Activated T-cell treated with anti-CD3 and anti-CD28 coated beads, Interleukin-2, amount 50 U/mL, for 24 hours (primary cell): ENCODE data around the gene LRG1.

Experiments
- DNase-seq: peaks from one replicate; pipeline ENCODE4 v3.0.0-alpha.2; 2020
- H3K27ac Mint-ChIP-seq: 2 replicates; pipeline ENCODE4 v1.8.0; 2020; ENCODE audit warnings: mild to moderate bottlenecking, mixed read lengths
- H3K27me3 Mint-ChIP-seq: 2 replicates; pipeline ENCODE4 v1.8.0; 2020; ENCODE audit warnings: mixed read lengths
- H3K36me3 Mint-ChIP-seq: 2 replicates; pipeline ENCODE4 v1.8.0; 2020; ENCODE audit warnings: low read depth, mixed read lengths
- H3K4me1 Mint-ChIP-seq: 2 replicates; pipeline ENCODE4 v1.8.0; 2020; ENCODE audit warnings: low read depth, mixed read lengths
- H3K4me3 Mint-ChIP-seq: 2 replicates; pipeline ENCODE4 v1.8.0; 2020; ENCODE audit warnings: mild to moderate bottlenecking, moderate library complexity, mixed read lengths
- H3K9me3 Mint-ChIP-seq: 2 replicates; pipeline ENCODE4 v1.8.0; 2020; ENCODE audit warnings: mixed read lengths

The LRG1 gene

DNA sequence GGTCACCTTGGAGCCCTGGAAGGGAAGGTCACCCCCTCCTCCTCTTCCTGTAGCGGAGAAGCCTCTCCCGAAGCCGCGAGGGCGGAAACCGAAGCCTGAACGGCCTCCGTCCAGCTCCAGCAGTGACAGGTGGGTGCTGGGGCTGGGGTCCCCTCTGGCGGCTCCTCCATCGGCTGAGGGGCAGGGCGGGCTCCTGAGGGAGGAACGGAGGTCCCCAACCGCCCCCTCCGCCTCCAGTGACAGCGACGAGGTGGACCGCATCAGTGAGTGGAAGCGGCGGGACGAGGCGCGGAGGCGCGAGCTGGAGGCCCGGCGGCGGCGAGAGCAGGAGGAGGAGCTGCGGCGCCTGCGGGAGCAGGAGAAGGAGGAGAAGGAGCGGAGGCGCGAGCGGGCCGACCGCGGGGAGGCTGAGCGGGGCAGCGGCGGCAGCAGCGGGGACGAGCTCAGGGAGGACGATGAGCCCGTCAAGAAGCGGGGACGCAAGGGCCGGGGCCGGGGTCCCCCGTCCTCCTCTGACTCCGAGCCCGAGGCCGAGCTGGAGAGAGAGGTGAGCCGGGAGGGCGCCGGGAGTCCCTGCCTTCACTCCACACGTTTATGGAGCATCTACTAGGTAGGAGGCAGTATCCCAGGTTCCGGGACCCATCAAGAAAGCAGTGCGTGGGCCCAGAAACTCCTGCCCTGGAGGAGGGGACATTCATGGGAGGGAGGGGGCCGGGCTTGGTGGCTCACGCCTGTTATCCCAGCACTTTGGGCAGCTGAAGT, 45.7 kb downstream of the LRG1 start:
- no peaks in the 10 kb centered on the region for H3K4me1 Mint-ChIP-seq
- H3K27ac Mint-ChIP-seq = no peak overlapping the region
- H3K9me3 Mint-ChIP-seq = no peaks in the 10 kb centered on the region
- no peak overlapping the region for H3K4me3 Mint-ChIP-seq
- DNase-seq = no peak
- H3K36me3 Mint-ChIP-seq = peaks cover 53% of the 10 kb centered on the region
- no peaks in the 10 kb centered on the region for H3K27me3 Mint-ChIP-seq

DNA sequence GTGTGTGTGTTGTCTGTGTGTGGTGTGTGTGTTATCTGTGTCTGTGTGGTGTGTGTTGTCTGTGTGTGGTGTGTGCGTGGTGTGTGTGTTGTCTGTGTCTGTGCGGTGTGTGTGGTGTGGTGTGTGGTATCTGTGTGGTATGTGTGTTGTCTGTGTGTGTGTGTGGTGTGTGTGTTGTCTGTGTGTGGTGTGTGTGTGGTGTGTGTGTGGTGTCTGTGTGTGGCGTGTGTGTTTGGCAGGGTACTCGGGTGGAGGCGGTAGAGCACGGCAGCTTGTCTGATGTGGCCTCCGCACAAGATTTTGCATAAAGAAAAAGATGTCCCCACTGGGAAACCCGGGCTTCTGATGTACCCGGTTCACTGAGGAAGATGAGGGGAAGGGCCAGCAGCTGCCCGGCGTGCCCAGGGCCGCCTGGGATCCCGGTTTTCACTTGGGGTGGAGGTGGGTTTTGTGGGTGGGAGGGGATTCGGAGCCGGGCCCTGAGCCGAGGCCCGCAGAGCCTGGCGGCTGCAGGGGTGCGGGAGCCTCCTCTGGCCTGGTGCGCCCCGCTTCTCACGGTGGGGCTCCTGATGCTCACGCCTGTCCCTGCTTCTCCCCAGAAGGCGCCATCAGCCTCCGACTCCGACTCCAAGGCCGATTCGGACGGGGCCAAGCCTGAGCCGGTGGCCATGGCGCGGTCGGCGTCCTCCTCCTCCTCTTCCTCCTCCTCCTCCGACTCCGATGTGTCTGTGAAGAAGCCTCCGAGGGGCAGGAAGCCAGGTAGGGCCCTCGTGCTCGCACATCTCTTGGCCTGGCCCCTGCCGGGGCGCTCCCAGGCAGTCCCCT, 46.5 kb downstream of the LRG1 start:
- H3K9me3 Mint-ChIP-seq = no peaks in the 10 kb centered on the region
- no peaks in the 10 kb centered on the region for H3K4me1 Mint-ChIP-seq
- no peak overlapping the region for H3K4me3 Mint-ChIP-seq
- DNase-seq = no peak
- H3K27ac Mint-ChIP-seq = no peak overlapping the region
- H3K36me3 Mint-ChIP-seq = peaks cover 53% of the 10 kb centered on the region
- H3K27me3 Mint-ChIP-seq = no peaks in the 10 kb centered on the region

DNA sequence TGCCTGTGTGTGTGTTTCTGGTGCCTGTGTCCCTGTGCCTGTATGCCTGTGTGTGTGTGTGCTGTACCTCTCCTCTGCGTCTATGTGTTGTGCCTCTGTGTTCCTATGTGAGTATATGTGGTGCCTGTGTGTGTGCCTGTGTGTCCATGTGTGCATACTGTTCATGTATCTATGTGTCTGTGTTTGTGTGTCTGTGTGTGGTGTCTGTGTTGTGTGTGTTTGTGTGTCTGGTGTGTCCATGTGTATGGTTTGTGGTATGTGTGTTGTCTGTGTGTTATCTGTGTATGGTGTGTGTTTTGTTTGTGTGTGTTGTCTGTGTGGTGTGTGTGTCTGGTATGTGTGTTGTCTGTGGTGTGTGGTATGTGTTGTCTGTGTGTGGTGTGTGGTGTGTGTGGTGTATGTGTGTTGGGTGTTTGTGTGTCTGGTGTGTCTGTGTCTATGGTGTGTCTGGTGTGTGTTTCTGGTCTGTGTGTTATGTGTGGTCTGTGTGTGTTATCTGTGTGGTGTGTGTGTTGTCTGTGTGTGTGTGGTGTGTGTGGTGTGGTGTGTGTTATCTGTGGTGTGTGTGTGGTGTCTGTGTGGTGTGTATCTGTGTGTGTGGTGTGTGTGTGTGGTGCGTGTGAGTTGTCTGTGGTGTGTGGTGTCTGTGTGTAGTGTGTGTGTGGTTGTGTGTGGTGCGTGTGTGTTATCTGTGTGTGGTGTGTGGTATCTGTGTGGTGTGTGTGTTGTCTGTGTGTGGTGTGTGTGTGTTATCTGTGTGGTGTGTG, 47.3 kb downstream of the LRG1 start:
- Mint-ChIP-seq H3K4me3 (no peak overlapping the region), H3K4me1 (no peaks in the 10 kb centered on the region), H3K27me3 (no peaks in the 10 kb centered on the region), H3K27ac (no peak overlapping the region), H3K9me3 (no peaks in the 10 kb centered on the region), H3K36me3 (peaks cover 50% of the 10 kb centered on the region)
- no peak for DNase-seq

DNA sequence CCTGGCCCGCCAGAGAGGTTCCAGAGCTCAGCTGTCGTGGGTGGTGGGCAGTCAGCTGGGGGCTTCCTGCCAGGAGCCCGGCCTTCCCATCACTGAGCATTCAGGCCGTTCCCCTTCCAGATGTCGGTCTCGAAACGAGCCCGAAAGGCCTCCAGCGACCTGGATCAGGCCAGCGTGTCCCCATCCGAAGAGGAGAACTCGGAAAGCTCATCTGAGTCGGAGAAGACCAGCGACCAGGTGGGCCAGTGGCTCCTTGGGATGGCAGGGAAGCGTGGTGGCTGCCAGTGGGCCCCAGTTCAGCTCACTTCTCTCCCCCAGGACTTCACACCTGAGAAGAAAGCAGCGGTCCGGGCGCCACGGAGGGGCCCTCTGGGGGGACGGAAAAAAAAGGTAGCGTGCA, 48.4 kb downstream of the LRG1 start:
- Mint-ChIP-seq H3K27me3 (no peaks in the 10 kb centered on the region), H3K4me1 (no peaks in the 10 kb centered on the region), H3K4me3 (no peak overlapping the region), H3K27ac (no peak overlapping the region), H3K36me3 (peaks cover 55% of the 10 kb centered on the region), H3K9me3 (no peaks in the 10 kb centered on the region)
- DNase-seq = no peak

DNA sequence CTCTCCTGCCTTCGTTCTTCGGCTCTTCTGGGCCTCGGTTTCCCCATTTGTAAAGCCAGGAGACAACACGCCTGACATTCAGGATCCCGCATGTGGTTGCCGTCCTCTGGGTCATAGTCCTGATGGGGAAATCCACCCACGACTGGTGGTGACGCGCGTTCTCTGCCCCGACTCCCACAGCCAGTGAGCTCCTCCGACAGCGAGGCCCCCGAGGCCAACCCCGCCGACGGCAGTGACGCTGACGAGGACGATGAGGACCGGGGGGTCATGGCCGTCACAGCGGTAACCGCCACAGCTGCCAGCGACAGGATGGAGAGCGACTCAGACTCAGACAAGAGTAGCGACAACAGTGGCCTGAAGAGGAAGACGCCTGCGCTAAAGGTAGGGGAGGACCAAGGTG, 51.3 kb downstream of the LRG1 start:
- no peak for DNase-seq
- Mint-ChIP-seq H3K9me3 (no peaks in the 10 kb centered on the region), H3K27ac (no peak overlapping the region), H3K4me1 (no peaks in the 10 kb centered on the region), H3K4me3 (no peak overlapping the region), H3K27me3 (no peaks in the 10 kb centered on the region), H3K36me3 (peaks cover 50% of the 10 kb centered on the region)

DNA sequence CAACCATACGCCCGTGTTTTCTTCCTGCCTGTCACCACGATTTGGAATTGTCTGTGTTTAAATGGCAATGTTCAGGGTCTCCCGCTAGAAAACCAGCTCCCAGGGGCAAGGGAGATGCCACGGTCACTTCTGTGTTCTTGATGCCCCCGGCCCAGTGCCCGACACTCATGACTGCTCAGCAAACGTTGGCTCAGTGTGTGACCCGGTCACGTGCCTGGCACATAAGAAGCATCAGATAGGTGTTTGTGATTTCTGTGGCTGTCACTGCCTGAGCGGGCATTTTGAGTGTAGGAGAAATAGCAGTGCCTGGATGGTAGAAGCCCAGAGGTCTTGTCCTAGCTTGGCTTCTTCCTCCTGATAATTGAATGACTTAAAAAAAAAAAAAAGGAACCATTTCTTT, 52.3 kb downstream of the LRG1 start:
- Mint-ChIP-seq H3K36me3 (peaks cover 59% of the 10 kb centered on the region), H3K9me3 (no peaks in the 10 kb centered on the region), H3K27ac (no peak overlapping the region), H3K27me3 (no peaks in the 10 kb centered on the region), H3K4me1 (no peaks in the 10 kb centered on the region), H3K4me3 (no peak overlapping the region)
- DNase-seq = no peak
